ENCODE measurements around the gene SULT1B1. TPM values are rescaled to one million over a fixed set of nuclear protein-coding genes. Genes with fewer than 3 reads are reported as not detected.
A peak's percentile ranks its signal among the peaks of the same experiment; 100 is the strongest.

The SULT1B1 gene
- total RNA-seq, 3 donors from 2014 or later = 115 to 306 (median 224) TPM

GRCh38 chr4:69697536-69698242, 62.7 kb downstream of the SULT1B1 start:
- ATAC-seq (no peak), DNase-seq (no peak)
- no peak overlapping the region for H3K4me3 ChIP-seq
- intact Hi-C loops (cut with DNase I, micrococcal nuclease) = no loop called here
- H3K36me3 ChIP-seq (ENCODE audit: low read depth) = no peaks in the 10 kb centered on the region
- H3K9me3 ChIP-seq = no peaks in the 10 kb centered on the region
- H3K4me1 ChIP-seq (ENCODE audit: low read depth) = no peaks in the 10 kb centered on the region
- no peak for TF ChIP-seq CTCF (IDR thresholded peaks at IDR 0.05)

- peak; percentile 22 for TF ChIP-seq CTCF (IDR thresholded peaks at IDR 0.05)
- Histone ChIP-seq H3K36me3 (ENCODE audit: low read depth) (no peaks in the 10 kb centered on the region), H3K4me3 (no peak overlapping the region), H3K4me1 (ENCODE audit: low read depth) (no peaks in the 10 kb centered on the region), H3K9me3 (no peaks in the 10 kb centered on the region)
- intact Hi-C loops (cut with DNase I, micrococcal nuclease) = loop anchor here in 1 of 2 donors (2.0 kb wide), 1 partner anchor 191 kb away; no protein-coding TSS in a partner anchor
- peak in 1 of 3 donors; percentile 26 for DNase-seq
- ATAC-seq = peak; percentile 54
Measured at GRCh38 chr4:69689599-69689998, 70.8 kb downstream of the SULT1B1 start.

GRCh38 chr4:69684804-69685203, 75.6 kb downstream of the SULT1B1 start:
- no peaks in the 10 kb centered on the region for H3K9me3 ChIP-seq
- H3K4me3 ChIP-seq = no peak overlapping the region
- H3K36me3 ChIP-seq (ENCODE audit: low read depth) = no peaks in the 10 kb centered on the region
- ATAC-seq = no peak
- H3K4me1 ChIP-seq (ENCODE audit: low read depth) = no peaks in the 10 kb centered on the region
- intact Hi-C loops (cut with DNase I, micrococcal nuclease) = no loop called here
- DNase-seq = no peak
- TF ChIP-seq CTCF (IDR thresholded peaks at IDR 0.05) = no peak

Other genes starting within 250 kb of the SULT1B1 start
- gene UGT2A2, start 121.0 kb downstream of the SULT1B1 start, total RNA-seq = not detected
- gene UGT2A1, start 107.4 kb downstream of the SULT1B1 start, total RNA-seq = not detected
- under 1 TPM in 1 of 3 donors, not detected in 2; 0.26 TPM for gene SULT1E1, start 99.5 kb upstream of the SULT1B1 start, total RNA-seq
- gene CSN1S1, start 170.4 kb upstream of the SULT1B1 start, total RNA-seq = not detected
- not detected for gene CSN2, start 205.1 kb upstream of the SULT1B1 start, total RNA-seq
- not detected for gene STATH, start 235.3 kb upstream of the SULT1B1 start, total RNA-seq